Urothelium cell line (cell line): Measurements from ENCODE around the gene MYRIP.
"Not testable (repeated sequence)": the region's sequence is repeated elsewhere in the genome, so short reads cannot be mapped to it uniquely, and the experiment has no call there.

Experiments
- DNase-seq: peaks from one replicate; pipeline ENCODE4 v3.0.0; 2011; ENCODE audit warnings: low spot score, mixed read lengths
- FAIRE-seq: peaks from 2 replicates; lab custom pipeline; 2011; peaks lifted over from hg19 to GRCh38; lab: Jason Lieb, UNC

MYRIP gene

DNA sequence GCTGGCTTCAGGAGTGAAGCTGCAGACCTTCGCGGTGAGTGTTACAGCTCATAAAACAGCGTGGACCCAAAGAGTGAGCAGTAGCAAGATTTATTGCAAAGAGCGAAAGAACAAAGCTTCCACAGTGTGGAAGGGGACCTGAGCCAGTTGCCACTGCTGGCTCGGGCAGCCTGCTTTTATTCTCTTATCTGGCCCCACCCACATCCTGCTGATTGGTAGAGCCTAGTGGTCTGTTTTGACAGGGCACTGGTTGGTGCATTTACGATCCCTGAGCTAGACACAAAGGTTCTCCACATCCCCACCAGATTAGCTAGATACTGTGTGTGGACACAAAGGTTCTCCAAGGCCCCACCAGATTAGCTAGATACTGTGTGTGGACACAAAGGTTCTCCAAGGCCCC lies 267.7 kb downstream of the MYRIP start:
- not testable (repeated sequence) for FAIRE-seq, DNase-seq

DNA sequence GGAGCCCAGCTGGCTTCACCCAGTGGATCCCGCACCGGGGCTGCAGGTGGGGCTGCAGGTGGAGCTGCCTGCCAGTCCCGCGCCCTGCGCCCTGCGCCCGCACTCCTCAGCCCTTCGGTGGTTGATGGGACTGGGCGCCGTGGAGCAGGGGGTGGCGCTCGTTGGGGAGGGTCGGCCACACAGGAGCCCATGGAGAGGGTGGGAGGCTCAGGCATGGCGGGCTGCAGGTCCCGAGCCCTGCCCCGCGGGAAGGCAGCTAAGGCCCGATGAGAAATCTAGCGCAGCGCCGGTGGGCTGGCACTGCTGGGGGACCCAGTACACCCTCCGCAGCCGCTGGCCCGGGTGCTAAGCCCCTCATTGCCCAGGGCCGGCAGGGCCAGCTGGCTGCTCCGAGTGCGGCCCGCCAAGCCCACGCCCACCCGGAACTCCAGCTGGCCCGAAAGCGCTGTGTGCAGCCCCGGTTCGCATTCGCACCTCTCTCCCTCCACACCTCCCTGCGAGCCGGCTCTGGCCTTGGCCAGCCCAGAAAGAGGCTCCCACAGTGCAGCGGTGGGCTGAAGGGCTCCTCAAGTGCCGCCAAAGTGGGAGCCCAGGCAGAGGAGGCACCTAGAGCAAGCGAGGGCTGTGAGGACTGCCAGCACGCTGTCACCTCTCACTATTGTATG lies 268.6 kb downstream of the MYRIP start:
- DNase-seq, FAIRE-seq: not testable (repeated sequence)

DNA sequence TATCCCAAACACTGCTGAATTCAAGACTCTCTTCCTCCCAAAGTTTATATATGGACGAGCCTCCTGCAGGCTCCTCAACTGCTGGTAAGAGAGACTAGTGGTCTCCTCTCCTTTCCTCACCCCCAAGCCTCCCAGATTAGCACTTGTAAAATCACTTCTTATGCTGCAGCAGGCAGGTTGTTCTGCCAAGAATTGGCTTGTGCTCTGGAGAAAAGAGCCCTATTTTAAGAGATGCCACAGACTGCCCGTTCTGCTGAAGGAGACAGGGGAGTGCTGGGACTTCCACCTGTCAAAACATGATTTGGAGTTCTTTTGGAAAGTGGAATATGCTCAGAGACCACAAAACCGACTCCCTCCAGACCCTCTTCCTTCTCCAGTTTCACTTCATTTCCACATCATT lies 269.2 kb downstream of the MYRIP start:
- no peak for FAIRE-seq
- DNase-seq, result no peak

DNA sequence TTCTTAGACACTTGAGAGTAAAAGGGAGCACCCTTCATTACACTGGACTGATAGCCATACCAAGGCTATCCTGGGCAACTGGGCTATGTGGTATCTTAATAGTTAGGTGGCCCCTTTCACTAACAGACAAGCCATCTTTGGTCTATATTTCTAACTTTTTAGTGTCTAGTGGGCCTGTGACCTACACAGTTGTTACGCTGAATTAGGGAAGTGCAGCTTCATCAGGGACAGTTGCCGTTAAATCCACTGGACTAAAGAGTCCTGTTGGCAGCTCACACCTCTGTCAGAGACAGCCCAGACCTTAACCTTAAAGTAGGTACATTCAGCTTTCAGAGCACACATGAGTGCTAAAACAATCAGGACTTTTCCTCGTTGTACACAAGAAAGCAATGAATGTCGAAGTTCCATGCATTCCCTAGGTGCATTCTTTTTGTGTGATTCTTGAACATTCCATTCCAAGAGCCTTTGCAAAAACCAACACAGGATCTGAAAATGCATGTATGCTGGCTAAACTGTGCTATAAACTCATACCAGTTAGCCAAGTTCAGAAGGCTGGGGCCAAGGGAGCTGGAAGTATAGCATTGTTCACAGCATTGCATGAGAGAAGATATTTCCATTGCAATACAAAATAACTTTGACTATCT lies 269.9 kb downstream of the MYRIP start:
- peak; percentile 59 for FAIRE-seq
- no peak for DNase-seq

DNA sequence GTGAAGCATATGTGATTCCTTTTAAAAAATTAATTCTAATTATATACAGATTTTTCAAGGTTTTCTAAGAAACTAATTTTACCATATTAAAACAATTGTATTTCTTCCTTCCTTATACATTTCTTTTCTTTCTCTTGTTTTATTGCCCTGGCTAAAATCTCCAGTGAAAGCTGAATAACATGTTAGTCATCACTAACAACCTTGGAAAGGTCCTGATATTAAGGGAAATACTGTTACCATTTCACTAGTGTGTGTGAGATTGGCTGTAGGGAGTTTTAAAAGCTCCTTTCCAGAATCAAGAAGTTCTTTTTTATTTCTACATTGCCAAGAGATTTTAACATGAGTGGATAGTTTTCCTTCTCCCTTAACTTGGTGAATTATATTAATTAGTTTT lies 270.4 kb downstream of the MYRIP start:
- FAIRE-seq (no peak), DNase-seq (no peak)

DNA sequence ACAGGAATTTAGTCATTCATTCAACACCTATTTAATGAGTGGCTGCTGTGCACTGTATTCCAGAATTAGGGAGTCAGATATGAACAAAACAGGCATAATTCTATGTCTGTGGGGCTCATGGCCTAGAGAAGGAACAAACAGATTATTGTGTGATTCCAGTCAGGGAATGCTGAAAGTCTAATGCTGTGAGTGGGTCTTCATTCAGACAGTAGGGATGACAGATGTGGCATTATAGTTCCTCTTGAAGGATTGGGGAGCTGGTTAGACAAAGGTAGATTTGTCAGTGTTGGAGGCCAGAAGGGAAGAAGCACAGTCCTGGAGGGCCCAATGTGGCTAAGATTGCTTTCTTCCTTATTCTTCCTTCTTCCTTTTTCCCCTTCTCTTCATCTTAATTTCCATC lies 273.7 kb downstream of the MYRIP start:
- no peak for DNase-seq
- no peak for FAIRE-seq

DNA sequence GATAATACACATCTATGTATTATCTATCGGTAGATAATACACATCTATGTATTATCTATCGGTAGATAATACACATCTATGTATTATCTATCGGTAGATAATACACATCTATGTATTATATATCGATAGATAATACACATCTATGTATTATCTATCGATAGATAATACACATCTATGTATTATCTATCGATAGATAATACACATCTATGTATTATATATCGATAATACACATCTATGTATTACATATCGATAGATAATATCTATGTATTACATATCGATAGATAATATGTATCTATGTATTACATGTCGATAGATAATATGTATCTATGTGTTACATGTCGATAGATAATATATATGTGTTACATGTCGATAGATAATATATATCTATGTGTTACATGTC lies 275.0 kb downstream of the MYRIP start:
- not testable (repeated sequence) for DNase-seq, FAIRE-seq

GRCh38 chr3:40086890-40087883 lies 277.8 kb downstream of the MYRIP start:
- DNase-seq (no peak), FAIRE-seq (no peak)

DNA sequence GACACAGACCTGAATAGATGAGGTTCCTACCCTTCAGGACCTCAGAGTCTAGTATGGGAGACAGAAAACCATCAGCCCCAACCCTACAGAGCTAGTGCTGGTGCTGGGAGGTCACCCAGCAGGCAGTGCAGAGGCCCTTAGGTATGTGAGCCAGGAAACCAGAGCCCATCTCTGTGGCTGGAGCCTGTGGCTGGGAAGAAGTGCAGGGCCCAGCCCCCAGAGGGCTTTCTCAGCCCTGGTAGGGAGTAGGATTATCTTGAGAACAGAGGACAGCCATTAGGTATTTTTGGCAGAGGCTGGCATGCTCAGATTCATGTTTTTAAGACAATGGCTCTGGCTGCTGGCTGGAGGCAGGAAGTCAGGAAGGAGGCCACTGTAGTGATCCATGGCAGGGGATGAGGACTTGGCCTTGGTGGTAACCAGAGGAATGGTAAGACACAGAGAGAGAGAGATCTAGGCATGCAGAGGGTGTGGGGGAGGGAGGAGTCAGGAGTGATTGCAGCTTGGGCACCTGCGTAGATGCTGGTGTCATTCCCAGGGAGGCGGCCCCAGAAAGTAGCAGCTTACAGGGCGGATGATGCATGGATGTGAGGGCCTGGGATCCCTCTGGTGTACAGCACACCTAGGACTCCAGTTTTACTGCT lies 279.2 kb downstream of the MYRIP start:
- no peak for FAIRE-seq

DNA sequence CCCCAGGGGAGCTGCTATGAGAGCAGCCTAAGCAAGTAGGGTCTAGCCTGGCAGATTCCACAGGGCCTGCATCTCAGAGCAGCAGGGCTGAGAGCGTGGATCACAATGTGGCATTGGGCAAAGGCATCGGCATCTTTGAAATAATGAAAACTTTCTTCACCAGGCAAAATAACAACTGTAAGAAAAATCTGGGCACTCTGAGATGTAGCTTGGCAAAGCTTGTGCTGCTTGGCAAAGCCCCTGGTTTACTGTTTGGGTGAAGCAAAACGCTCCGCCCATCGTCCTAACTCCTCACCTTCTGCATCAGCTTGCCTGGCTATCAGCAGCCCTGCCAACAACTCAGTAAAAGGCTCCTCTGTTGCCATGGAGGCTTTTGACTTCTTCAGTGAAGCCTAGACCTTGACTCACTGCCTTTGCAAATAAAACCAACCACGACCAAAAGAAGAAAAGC lies 287.3 kb downstream of the MYRIP start:
- DNase-seq (peak; percentile 40), FAIRE-seq (no peak)

More for the DNA sequence above, 279.2 kb downstream of the MYRIP start:
- DNase-seq, result no peak

DNA sequence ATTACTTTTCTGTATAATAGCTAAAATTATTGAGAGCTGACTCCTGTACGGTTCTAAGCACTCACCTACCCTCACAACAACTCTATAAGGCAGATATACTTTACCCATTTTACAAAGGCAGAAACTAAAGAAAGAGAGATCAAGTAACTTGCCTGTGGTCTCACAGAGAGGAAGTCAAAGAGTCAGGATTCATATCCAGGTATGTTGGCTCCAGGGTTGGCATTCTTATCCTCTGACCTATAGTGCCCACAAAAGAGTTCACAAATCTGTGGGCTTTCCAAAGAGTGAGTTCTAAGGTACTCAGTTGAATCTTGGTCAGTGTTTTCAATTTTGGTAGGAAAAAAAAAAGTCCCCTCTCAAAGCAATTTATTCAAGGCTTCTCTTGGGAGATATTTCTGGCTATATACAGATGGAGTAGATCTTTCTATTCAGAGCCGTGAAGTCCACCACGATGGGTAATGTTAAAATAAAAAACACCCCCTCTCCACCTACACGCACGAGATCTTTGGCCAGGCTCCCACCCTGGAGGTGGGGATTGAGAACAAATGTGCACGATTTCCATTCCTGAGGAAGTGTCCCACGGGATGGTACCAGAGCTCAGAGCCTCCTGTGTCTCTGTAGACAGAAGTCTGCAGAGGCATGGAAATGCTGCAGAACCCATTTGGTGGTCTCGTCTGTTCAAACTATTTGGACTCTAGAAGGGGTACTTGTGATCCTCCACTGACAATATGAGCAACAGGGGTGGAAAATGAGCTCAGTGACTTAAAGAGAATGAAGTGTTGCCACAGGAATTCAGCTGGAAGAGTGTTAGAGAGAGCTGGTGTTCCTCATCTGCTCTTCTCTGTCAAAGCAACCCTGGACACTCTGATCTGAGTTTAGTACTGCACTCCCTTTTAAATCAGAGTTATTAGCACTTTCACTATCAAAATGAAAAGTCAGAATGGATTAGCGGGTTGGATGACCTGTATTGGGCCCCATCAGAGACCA lies 288.0 kb downstream of the MYRIP start:
- no peak for DNase-seq

GRCh38 chr3:40098261-40098759 lies 288.9 kb downstream of the MYRIP start:
- no peak for FAIRE-seq
- no peak for DNase-seq

More for the DNA sequence above, 288.0 kb downstream of the MYRIP start:
- FAIRE-seq, result no peak

- no peak for FAIRE-seq
- no peak for DNase-seq
Observed at GRCh38 chr3:40099871-40100270, 290.5 kb downstream of the MYRIP start.

- FAIRE-seq (peak; percentile 5), DNase-seq (no peak)
Observed at GRCh38 chr3:40102182-40102581, 292.8 kb downstream of the MYRIP start.

DNA sequence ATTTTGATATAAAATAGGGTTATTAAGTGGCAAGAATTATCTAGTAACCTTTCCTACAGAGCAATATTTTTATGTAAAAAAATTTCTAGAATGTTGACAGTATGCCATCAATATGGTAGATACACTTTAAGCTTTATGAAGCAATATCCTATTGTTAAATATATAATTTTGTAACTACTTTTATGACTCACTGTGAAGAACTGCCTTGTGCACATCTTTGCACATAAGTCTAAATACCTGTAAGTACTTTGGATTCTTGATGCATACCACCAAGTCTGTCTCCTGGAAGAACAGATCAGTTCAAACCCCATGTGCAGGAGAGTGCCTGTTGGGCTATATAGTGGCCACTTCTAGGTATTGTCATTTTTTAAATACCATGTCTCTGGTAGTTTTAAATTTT lies 294.4 kb downstream of the MYRIP start:
- no peak for FAIRE-seq
- DNase-seq, result no peak

DNA sequence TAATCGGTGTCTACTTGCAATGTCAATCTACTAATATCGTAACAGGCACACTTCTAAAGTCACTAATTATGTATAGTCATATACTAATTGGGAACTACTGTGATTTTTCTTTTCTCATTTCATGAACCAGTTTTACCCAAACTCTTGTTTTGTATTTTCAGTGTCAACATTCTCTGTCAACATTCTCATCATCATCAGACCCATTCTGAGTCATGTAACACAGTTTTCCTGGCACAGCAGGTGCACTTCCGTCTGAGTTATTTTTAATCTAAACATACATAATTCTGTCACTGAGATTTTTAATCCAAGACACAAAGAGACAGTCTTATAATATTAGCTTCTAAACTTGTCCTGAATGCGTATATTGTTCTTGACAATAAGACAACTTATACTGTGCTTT lies 295.0 kb downstream of the MYRIP start:
- no peak for FAIRE-seq

DNA sequence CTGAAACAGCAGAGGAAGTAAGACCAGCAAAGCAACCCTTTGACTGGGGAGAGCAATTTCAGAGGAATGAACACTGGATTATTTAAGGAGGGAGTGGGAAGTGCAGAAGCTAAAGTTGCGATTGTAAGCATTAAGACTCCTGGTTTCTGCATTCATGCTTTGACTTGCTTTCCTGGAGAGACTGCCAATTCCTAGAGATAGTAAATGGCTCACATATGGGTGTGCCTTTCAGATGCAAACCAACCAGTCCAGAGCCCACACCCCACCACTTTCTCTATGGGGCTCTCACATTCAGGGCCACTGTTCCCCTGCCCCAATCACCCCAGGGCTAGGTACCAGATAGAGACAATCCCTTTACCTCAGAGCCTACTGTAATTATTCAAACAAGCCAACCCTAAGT lies 299.2 kb downstream of the MYRIP start:
- FAIRE-seq (no peak), DNase-seq (no peak)

More for the DNA sequence above, 295.0 kb downstream of the MYRIP start:
- DNase-seq, result no peak

DNA sequence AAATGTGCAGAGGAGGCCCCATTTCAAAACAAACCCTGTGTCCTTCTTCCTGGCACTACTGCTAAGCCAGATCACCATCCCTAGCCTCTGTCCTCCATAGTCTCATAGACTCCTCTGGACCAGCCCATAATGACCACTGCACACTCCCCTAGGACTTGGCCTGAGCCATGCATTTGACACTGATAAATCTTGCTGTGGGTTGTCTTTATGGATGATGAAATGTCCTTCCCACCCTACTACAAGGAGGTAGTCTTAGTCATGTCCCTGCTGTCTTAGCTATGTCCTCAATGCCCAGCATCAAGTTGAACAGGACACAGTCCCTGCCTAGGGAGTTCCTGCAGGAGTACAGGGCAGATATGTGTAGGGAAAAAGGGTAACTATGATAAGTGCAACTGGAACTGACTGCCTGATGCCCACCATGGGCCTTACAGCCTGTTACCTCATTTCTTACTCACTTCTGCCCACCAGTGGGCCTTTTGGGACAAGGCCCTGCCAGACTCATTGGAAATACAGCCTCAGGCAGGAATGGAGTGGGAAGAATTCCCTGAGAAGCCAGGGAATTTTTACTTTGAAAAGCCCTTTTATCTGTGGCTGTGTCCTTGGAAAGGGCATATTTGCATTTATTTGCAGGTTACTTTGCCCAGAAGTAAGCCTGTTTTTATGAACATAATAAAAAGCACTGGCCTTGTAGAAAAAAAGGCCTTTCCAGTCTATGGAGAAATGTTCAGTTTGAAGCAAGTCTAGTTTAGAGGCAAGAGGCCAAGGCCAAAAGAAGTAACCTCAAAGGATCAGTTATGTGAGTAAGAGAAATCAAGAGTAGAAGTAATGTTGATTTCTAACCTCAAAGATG lies 300.5 kb downstream of the MYRIP start:
- DNase-seq, result no peak
- FAIRE-seq, result peak; percentile 53
